Renal cortical epithelial cell (primary cell): ENCODE data around the gene TMEM50A. TPM values are rescaled to one million over a fixed set of nuclear protein-coding genes. Genes with fewer than 3 reads are reported as not detected.
"Not testable (repeated sequence)": the region's sequence is repeated elsewhere in the genome, so short reads cannot be mapped to it uniquely, and the experiment has no call there.

Experiments used
- DNase-seq: peaks from one replicate; pipeline ENCODE4 v3.0.0-alpha.2; 2011; ENCODE audit warnings: low read depth
- total RNA-seq: library from RNA; depleted of rRNA; stranded (reverse); fragments of >200 nt; gene quantifications from 2 replicates; pipeline ENCODE4 v1.2.3, GENCODE V29; 2014

Gene TMEM50A
- total RNA-seq, 1 donor from 2014 or later, result 164 TPM

- DNase-seq, result not testable (repeated sequence)
Measured at GRCh38 chr1:25387096-25387495, 49.0 kb downstream of the TMEM50A start.

GRCh38 chr1:25388691-25389090 is 50.6 kb downstream of the TMEM50A start:
- DNase-seq, result not testable (repeated sequence)

- DNase-seq, result not testable (repeated sequence)
Measured at GRCh38 chr1:25389721-25390120, 51.6 kb downstream of the TMEM50A start.

- no peak for DNase-seq
Measured at GRCh38 chr1:25392841-25393240, 54.7 kb downstream of the TMEM50A start.

GRCh38 chr1:25397549-25397948 is 59.4 kb downstream of the TMEM50A start:
- not testable (repeated sequence) for DNase-seq

- not testable (repeated sequence) for DNase-seq
Measured at GRCh38 chr1:25398079-25398478, 59.9 kb downstream of the TMEM50A start.

GRCh38 chr1:25402947-25403803 is 65.0 kb downstream of the TMEM50A start:
- not testable (repeated sequence) for DNase-seq

GRCh38 chr1:25405731-25406305 is 67.7 kb downstream of the TMEM50A start:
- DNase-seq, result not testable (repeated sequence)

GRCh38 chr1:25409641-25410427 is 71.7 kb downstream of the TMEM50A start:
- DNase-seq, result not testable (repeated sequence)

Other genes starting within 250 kb of the TMEM50A start
- 47.8 and 51.7 TPM in 2 replicates for gene SYF2, start 105.8 kb upstream of the TMEM50A start, total RNA-seq
- gene RSRP1, start 90.9 kb upstream of the TMEM50A start, total RNA-seq, result 59.9 and 153 TPM in 2 replicates
- gene RHD, start 65.8 kb upstream of the TMEM50A start, total RNA-seq, result not detected in 2 replicates
- 0.15 and 1.2 TPM in 2 replicates for gene RHCE, start 82.5 kb downstream of the TMEM50A start, total RNA-seq
- gene MACO1, start 92.6 kb downstream of the TMEM50A start, total RNA-seq, result 20.2 and 21.0 TPM in 2 replicates
- 5.4 and 6.9 TPM in 2 replicates for gene LDLRAP1, start 205.3 kb downstream of the TMEM50A start, total RNA-seq